ENCODE data around the gene GPR68. TPM values are rescaled to one million over a fixed set of nuclear protein-coding genes. Genes with fewer than 3 reads are reported as not detected.

The GPR68 gene
- total RNA-seq, 2 experiments from 2014 or later: 0.13 to 0.84 TPM

GRCh38 chr14:91293281-91293680 is 48.8 kb upstream of the GPR68 start:
- intact Hi-C loops (cut with micrococcal nuclease; ENCODE audit: unreplicated experiment): no loop called here
- Histone ChIP-seq H3K9me3 (ENCODE audit: low read length) (no peaks in the 10 kb centered on the region), H3K9me2 (ENCODE audit: insufficient read depth, low read length) (no peaks in the 10 kb centered on the region), H4K20me1 (ENCODE audit: insufficient read depth, low read length) (no peaks in the 10 kb centered on the region), H3K4me1 (ENCODE audit: insufficient read depth, low read length, poor library complexity, severe bottlenecking) (no peaks in the 10 kb centered on the region), H3K4me2 (ENCODE audit: low read length) (no peak overlapping the region), H3K79me2 (ENCODE audit: insufficient read depth, low read depth, low read length) (no peaks in the 10 kb centered on the region), H3K4me3 (ENCODE audit: low read depth, low read length, poor library complexity, severe bottlenecking) (no peak overlapping the region), H2AFZ (ENCODE audit: low read length) (no peak overlapping the region), H3K27ac (ENCODE audit: low read depth, low read length, poor library complexity, severe bottlenecking) (no peak overlapping the region), H3K36me3 (ENCODE audit: insufficient read depth, low read length) (peaks cover 98% of the 10 kb centered on the region)
- CTCF ChIA-PET (ENCODE audit: unreplicated experiment): interaction anchor here (0.6 kb wide), 1 partner anchor 316 kb away, joined by 3 read pairs; no protein-coding TSS in a partner anchor
- DNase-seq (ENCODE audit: low spot score): no peak
- POLR2A ChIA-PET: interaction anchor here (0.6 to 1.1 kb wide), 2 partner anchors 43 to 120 kb away, joined by 3 read pairs; no protein-coding TSS in a partner anchor
- TF ChIP-seq EZH2phosphoT487 (IDR thresholded peaks at IDR 0.05; ENCODE audit: borderline replicate concordance, low read depth, low read length): no peak
- no peak for TF ChIP-seq CTCF (conservative IDR thresholded peaks at IDR 0.05; ENCODE audit: low read length)
- BruUV-seq (replicated peaks): no TSS peak

GRCh38 chr14:91292491-91292890 is 48.0 kb upstream of the GPR68 start:
- BruUV-seq (replicated peaks): no TSS peak
- no peak for TF ChIP-seq CTCF (conservative IDR thresholded peaks at IDR 0.05; ENCODE audit: low read length)
- no peak for TF ChIP-seq EZH2phosphoT487 (IDR thresholded peaks at IDR 0.05; ENCODE audit: borderline replicate concordance, low read depth, low read length)
- Histone ChIP-seq H3K36me3 (ENCODE audit: insufficient read depth, low read length) (peaks cover 98% of the 10 kb centered on the region), H3K4me1 (ENCODE audit: insufficient read depth, low read length, poor library complexity, severe bottlenecking) (no peaks in the 10 kb centered on the region), H3K9me3 (ENCODE audit: low read length) (no peaks in the 10 kb centered on the region), H2AFZ (ENCODE audit: low read length) (no peak overlapping the region), H3K27ac (ENCODE audit: low read depth, low read length, poor library complexity, severe bottlenecking) (no peak overlapping the region), H3K79me2 (ENCODE audit: insufficient read depth, low read depth, low read length) (no peaks in the 10 kb centered on the region), H3K9me2 (ENCODE audit: insufficient read depth, low read length) (no peaks in the 10 kb centered on the region), H3K4me3 (ENCODE audit: low read depth, low read length, poor library complexity, severe bottlenecking) (no peak overlapping the region), H3K4me2 (ENCODE audit: low read length) (no peak overlapping the region), H4K20me1 (ENCODE audit: insufficient read depth, low read length) (no peaks in the 10 kb centered on the region)
- ChIA-PET CTCF (ENCODE audit: unreplicated experiment) (interaction anchor here (0.6 kb wide), 1 partner anchor 40 kb away, joined by 3 read pairs; no protein-coding TSS in a partner anchor), POLR2A (no interaction called here)
- DNase-seq (ENCODE audit: low spot score): no peak
- intact Hi-C loops (cut with micrococcal nuclease; ENCODE audit: unreplicated experiment): no loop called here

GRCh38 chr14:91291786-91292405 is 47.4 kb upstream of the GPR68 start:
- H4K20me1 ChIP-seq (ENCODE audit: insufficient read depth, low read length): no peaks in the 10 kb centered on the region
- no peak overlapping the region for H3K4me3 ChIP-seq (ENCODE audit: low read depth, low read length, poor library complexity, severe bottlenecking)
- H3K36me3 ChIP-seq (ENCODE audit: insufficient read depth, low read length): peaks cover 98% of the 10 kb centered on the region
- intact Hi-C loops (cut with micrococcal nuclease; ENCODE audit: unreplicated experiment): no loop called here
- no peak for TF ChIP-seq CTCF (conservative IDR thresholded peaks at IDR 0.05; ENCODE audit: low read length)
- no peak for TF ChIP-seq EZH2phosphoT487 (IDR thresholded peaks at IDR 0.05; ENCODE audit: borderline replicate concordance, low read depth, low read length)
- no TSS peak for BruUV-seq (replicated peaks)
- no peak overlapping the region for H2AFZ ChIP-seq (ENCODE audit: low read length)
- POLR2A ChIA-PET: no interaction called here
- H3K27ac ChIP-seq (ENCODE audit: low read depth, low read length, poor library complexity, severe bottlenecking): no peak overlapping the region
- no peaks in the 10 kb centered on the region for H3K9me3 ChIP-seq (ENCODE audit: low read length)
- DNase-seq (ENCODE audit: low spot score): no peak
- CTCF ChIA-PET (ENCODE audit: unreplicated experiment): interaction anchor here (0.6 kb wide), 1 partner anchor 39 kb away, joined by 3 read pairs; no protein-coding TSS in a partner anchor
- no peaks in the 10 kb centered on the region for H3K79me2 ChIP-seq (ENCODE audit: insufficient read depth, low read depth, low read length)
- H3K9me2 ChIP-seq (ENCODE audit: insufficient read depth, low read length): no peaks in the 10 kb centered on the region
- H3K4me2 ChIP-seq (ENCODE audit: low read length): no peak overlapping the region
- peaks cover under 1% of the 10 kb centered on the region for H3K4me1 ChIP-seq (ENCODE audit: insufficient read depth, low read length, poor library complexity, severe bottlenecking)

Data from OCI-LY7 (cell line).